Panc1 (cell line): ENCODE measurements around the gene ZDBF2. TPM values are rescaled to one million over a fixed set of nuclear protein-coding genes. Genes with fewer than 3 reads are reported as not detected.
"Not testable (repeated sequence)": the region's sequence is repeated elsewhere in the genome, so short reads cannot be mapped to it uniquely, and the experiment has no call there.

Experiments
- ATAC-seq: fragments of 200-7000 bp; cut with Tn5 transposase; 2 replicates; pipeline ENCODE4 v1.9.1; 2020; ENCODE audit warnings: mild to moderate bottlenecking, moderate library complexity
- BruUV-seq: library from RNA; stranded (reverse); fragments of 400-500 nt; replicated peaks from 2 replicates; lab custom pipeline; 2021; lab: Mats Ljungman, UMichigan
- CTCF ChIA-PET: fragments of 300-600 bp; sonication (Branson Sonifier 250); formaldehyde crosslinking; loops from one replicate; lab custom pipeline; 2022; ENCODE audit warnings: antibody characterized with exemption; lab: Charles Lee
- POLR2A ChIA-PET: fragments of 300-600 bp; sonication (Branson Sonifier 250); formaldehyde crosslinking; loops from one replicate; lab custom pipeline; 2022; ENCODE audit warnings: antibody characterized with exemption; lab: Charles Lee
- DNase-seq: peaks from one replicate; pipeline ENCODE4 v3.0.0-alpha.2; 2010; ENCODE audit warnings: low read depth, low spot score
- H3K27ac ChIP-seq: 2 replicates; pipeline ENCODE4 v1.5.1; 2011; ENCODE audit warnings: mild to moderate bottlenecking, low read length, inconsistent platforms
- H3K27me3 ChIP-seq: fragments of 200-500 bp; sonication (Bioruptor generic); 2 replicates; pipeline ENCODE4 v1.6.0; 2014; ENCODE audit warnings: low read length, inconsistent platforms; ENCODE audit not compliant: control insufficient read depth, insufficient read depth
- H3K36me3 ChIP-seq: fragments of 200-500 bp; sonication (Bioruptor generic); 2 replicates; pipeline ENCODE4 v1.5.1; 2014; ENCODE audit warnings: inconsistent platforms, mild to moderate bottlenecking, low read length, moderate library complexity; ENCODE audit not compliant: control insufficient read depth, insufficient read depth
- H3K4me1 ChIP-seq: 2 replicates; pipeline ENCODE4 v1.5.1; 2011; ENCODE audit warnings: inconsistent platforms, mild to moderate bottlenecking, low read length, moderate library complexity; ENCODE audit not compliant: control insufficient read depth, insufficient read depth
- H3K4me3 ChIP-seq, 2 experiments: 2 replicates each; pipeline ENCODE4 v1.5.1; 2011 to 2012; ENCODE audit warnings: low read depth in 2 of 2, low read length in 2 of 2, mild to moderate bottlenecking in 2 of 2, inconsistent platforms in 1 of 2, moderate library complexity in 1 of 2
- H3K9me3 ChIP-seq: fragments of 200-500 bp; sonication (Bioruptor generic); 2 replicates; pipeline ENCODE4 v1.5.1; 2014; ENCODE audit warnings: low read depth, mild to moderate bottlenecking, inconsistent platforms, low read length, moderate library complexity; ENCODE audit not compliant: control insufficient read depth, insufficient read depth
- POLR2AphosphoS5 ChIP-seq: IDR thresholded peaks from 2 replicates; pipeline ENCODE4 v1.6.1; 2012; ENCODE audit warnings: mild to moderate bottlenecking, low read depth, low read length, moderate library complexity
- SIN3A ChIP-seq: IDR thresholded peaks from 2 replicates; pipeline ENCODE4 v1.6.1; 2012; ENCODE audit warnings: low read depth, mild to moderate bottlenecking, low read length, moderate library complexity, borderline replicate concordance; ENCODE audit not compliant: insufficient read depth
- TCF7L2 ChIP-seq: IDR thresholded peaks from 2 replicates; pipeline ENCODE4 v1.6.1; 2011; ENCODE audit warnings: mild to moderate bottlenecking, low read depth, low read length, inconsistent platforms
- in situ Hi-C: cut with HindIII; loops from 2 replicates; pipeline ENCODE4 v1.10.0; 2016; ENCODE audit warnings: low sequenced_read_pairs, low pct_unique_long_range_greater_than_20kb
- intact Hi-C: fragments of 100-400 bp; cut with micrococcal nuclease; formaldehyde crosslinking; loops from one replicate; pipeline ENCODE4 v1.10.0; 2022; ENCODE audit not compliant: unreplicated experiment
- total RNA-seq: library from RNA; stranded (reverse); gene quantifications from one replicate; pipeline ENCODE4 v1.2.1, GENCODE V29; 2021; ENCODE audit not compliant: unreplicated experiment
- TF ChIP-seq, protein P1 (sequence below): fragments of 450-650 bp; IDR thresholded peaks from 2 replicates; pipeline ENCODE4 v1.5.1; 2017; ENCODE audit warnings: mild to moderate bottlenecking
- TF ChIP-seq, protein P2 (sequence below), 2 experiments: IDR thresholded peaks; 2 replicates each; pipeline ENCODE4 v1.6.1; 2011 to 2012; ENCODE audit warnings: low read depth in 2 of 2, control low read depth in 1 of 2, low read length in 1 of 2, mild to moderate bottlenecking in 1 of 2, moderate library complexity in 1 of 2; ENCODE audit not compliant: insufficient read depth in 1 of 2

The ZDBF2 gene
- total RNA-seq, 1 experiment from 2014 or later = 4.2 TPM

DNA sequence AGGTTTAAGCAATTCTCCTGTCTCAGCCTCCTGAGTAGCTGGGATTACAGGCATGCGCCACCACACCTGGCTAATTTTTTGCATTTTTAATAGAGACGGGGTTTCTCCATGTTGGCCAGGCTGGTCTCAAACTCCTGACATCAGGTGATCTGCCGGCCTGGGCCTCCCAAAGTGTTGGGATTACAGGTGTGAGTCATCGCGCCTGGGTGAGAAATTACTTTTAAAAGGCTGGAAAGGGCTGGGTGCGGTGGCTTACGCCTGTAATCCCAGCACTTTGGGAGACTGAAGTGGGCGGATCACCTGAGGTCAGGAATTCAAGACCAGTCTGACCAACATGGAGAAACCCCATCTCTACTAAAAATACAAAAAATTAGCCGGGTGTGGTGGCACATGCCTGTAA lies 45.8 kb upstream of the ZDBF2 start:
- H3K9me3 ChIP-seq, ATAC-seq, H3K36me3 ChIP-seq, BruUV-seq, H3K4me3 ChIP-seq, H3K27me3 ChIP-seq, H3K27ac ChIP-seq, POLR2A ChIA-PET, CTCF ChIA-PET, in situ Hi-C loops, H3K4me1 ChIP-seq, intact Hi-C loops, DNase-seq: not testable (repeated sequence)

DNA sequence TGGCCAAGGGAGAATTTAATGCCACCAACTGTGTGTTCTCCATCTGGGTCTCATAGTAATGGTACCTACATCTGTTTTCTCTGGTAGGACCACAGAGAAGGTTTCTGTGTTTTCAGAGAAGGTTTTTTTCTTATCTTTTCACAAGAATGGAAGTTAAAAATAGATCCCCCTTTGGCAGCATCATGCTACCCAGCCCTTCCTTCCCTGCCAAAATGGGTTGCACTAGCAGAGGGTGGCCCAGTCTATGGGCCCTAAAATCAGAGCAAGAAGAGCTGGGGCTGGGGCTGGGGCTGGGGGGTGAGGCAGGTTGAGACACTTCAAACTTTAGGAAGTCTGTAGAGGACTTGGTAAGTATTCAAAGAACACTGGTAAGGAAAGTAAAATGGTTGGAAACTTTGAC lies 44.8 kb upstream of the ZDBF2 start:
- Histone ChIP-seq H3K27me3 (no peaks in the 10 kb centered on the region; the same call in none of the 2 replicates), H3K9me3 (no peaks in the 10 kb centered on the region), H3K4me1 (no peaks in the 10 kb centered on the region), H3K36me3 (no peaks in the 10 kb centered on the region), H3K4me3 (no peak overlapping the region), H3K27ac (no peak overlapping the region)
- DNase-seq (no peak), ATAC-seq (no peak)
- no TSS peak for BruUV-seq
- TF ChIP-seq, protein P1, sequence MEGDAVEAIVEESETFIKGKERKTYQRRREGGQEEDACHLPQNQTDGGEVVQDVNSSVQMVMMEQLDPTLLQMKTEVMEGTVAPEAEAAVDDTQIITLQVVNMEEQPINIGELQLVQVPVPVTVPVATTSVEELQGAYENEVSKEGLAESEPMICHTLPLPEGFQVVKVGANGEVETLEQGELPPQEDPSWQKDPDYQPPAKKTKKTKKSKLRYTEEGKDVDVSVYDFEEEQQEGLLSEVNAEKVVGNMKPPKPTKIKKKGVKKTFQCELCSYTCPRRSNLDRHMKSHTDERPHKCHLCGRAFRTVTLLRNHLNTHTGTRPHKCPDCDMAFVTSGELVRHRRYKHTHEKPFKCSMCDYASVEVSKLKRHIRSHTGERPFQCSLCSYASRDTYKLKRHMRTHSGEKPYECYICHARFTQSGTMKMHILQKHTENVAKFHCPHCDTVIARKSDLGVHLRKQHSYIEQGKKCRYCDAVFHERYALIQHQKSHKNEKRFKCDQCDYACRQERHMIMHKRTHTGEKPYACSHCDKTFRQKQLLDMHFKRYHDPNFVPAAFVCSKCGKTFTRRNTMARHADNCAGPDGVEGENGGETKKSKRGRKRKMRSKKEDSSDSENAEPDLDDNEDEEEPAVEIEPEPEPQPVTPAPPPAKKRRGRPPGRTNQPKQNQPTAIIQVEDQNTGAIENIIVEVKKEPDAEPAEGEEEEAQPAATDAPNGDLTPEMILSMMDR = no peak
- TF ChIP-seq SIN3A (no peak), POLR2AphosphoS5 (no peak), TCF7L2 (no peak)
- TF ChIP-seq, protein P2, sequence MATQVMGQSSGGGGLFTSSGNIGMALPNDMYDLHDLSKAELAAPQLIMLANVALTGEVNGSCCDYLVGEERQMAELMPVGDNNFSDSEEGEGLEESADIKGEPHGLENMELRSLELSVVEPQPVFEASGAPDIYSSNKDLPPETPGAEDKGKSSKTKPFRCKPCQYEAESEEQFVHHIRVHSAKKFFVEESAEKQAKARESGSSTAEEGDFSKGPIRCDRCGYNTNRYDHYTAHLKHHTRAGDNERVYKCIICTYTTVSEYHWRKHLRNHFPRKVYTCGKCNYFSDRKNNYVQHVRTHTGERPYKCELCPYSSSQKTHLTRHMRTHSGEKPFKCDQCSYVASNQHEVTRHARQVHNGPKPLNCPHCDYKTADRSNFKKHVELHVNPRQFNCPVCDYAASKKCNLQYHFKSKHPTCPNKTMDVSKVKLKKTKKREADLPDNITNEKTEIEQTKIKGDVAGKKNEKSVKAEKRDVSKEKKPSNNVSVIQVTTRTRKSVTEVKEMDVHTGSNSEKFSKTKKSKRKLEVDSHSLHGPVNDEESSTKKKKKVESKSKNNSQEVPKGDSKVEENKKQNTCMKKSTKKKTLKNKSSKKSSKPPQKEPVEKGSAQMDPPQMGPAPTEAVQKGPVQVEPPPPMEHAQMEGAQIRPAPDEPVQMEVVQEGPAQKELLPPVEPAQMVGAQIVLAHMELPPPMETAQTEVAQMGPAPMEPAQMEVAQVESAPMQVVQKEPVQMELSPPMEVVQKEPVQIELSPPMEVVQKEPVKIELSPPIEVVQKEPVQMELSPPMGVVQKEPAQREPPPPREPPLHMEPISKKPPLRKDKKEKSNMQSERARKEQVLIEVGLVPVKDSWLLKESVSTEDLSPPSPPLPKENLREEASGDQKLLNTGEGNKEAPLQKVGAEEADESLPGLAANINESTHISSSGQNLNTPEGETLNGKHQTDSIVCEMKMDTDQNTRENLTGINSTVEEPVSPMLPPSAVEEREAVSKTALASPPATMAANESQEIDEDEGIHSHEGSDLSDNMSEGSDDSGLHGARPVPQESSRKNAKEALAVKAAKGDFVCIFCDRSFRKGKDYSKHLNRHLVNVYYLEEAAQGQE (IDR thresholded peaks at IDR 0.05; ENCODE audit: insufficient read depth in 1 of 2, low read depth in 2 of 2, low read length in 1 of 2) = no peak
- ChIA-PET POLR2A (no interaction called here), CTCF (no interaction called here)
- in situ Hi-C loops (no loop called here), intact Hi-C loops (no loop called here)

DNA sequence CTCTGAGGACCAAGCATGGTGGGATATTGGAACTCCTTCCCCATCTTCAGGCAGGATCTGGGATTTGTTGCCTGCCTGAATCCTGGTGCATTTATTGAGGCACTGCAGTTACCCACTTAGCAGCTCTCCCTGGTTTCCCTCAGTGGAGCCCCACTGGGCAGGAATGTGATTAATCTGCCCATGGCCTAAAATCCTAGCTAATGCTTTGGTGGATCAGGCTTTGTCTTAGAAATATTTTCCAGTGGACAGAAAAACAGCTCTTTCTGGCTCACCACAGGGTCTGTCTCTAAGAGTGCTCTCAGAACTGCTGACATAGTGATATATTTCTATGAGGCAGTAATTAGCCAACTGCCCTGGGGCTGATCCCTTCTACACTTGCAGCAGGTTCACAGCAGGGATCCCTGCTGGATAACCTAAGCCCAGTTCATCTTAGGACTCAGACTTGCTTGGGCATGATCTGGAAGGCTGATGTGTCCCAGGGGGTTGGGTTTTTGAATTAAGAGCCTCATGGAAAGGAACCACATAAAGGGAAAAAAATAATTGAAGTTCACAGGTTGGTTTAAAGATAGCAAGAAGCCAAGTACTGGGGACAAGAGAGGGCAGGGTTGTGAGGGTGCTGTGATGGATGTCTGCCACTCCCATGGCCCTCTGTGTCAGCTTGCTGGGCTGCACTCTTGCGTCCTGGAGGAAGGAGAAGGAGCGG lies 44.3 kb upstream of the ZDBF2 start:
- CTCF ChIA-PET = no interaction called here
- Histone ChIP-seq H3K36me3 (no peaks in the 10 kb centered on the region), H3K4me3 (no peak overlapping the region), H3K9me3 (no peaks in the 10 kb centered on the region), H3K27me3 (no peaks in the 10 kb centered on the region; the same call in none of the 2 replicates), H3K27ac (no peak overlapping the region), H3K4me1 (no peaks in the 10 kb centered on the region)
- in situ Hi-C loops (no loop called here), intact Hi-C loops (no loop called here)
- no peak for DNase-seq
- POLR2A ChIA-PET = interaction anchor here (0.5 kb wide), 1 partner anchor 384 kb away, joined by 4 read pairs; no protein-coding TSS in a partner anchor
- no TSS peak for BruUV-seq
- no peak for ATAC-seq
- TF ChIP-seq SIN3A = no peak
- TF ChIP-seq, protein P2 (IDR thresholded peaks at IDR 0.05; ENCODE audit: insufficient read depth in 1 of 2, low read depth in 2 of 2, low read length in 1 of 2) = no peak
